ENCODE measurements around the gene PDZRN4. TPM values are rescaled to one million over a fixed set of nuclear protein-coding genes. Genes with fewer than 3 reads are reported as not detected.

Gene PDZRN4
- total RNA-seq, 2 donors from 2014 or later, result 0.35 to 3.5 TPM

- Histone ChIP-seq H3K27ac (no peak overlapping the region), H3K9ac (ENCODE audit: low read depth in 2 of 2, low read length in 2 of 2) (no peak overlapping the region), H3K27me3 (no peaks in the 10 kb centered on the region), H3K4me1 (no peaks in the 10 kb centered on the region), H3K4me3 (no peak overlapping the region), H3K9me3 (no peaks in the 10 kb centered on the region), H3K36me3 (no peaks in the 10 kb centered on the region)
- intact Hi-C loops (cut with DNase I), result no loop called here
- TF ChIP-seq, protein P1, sequence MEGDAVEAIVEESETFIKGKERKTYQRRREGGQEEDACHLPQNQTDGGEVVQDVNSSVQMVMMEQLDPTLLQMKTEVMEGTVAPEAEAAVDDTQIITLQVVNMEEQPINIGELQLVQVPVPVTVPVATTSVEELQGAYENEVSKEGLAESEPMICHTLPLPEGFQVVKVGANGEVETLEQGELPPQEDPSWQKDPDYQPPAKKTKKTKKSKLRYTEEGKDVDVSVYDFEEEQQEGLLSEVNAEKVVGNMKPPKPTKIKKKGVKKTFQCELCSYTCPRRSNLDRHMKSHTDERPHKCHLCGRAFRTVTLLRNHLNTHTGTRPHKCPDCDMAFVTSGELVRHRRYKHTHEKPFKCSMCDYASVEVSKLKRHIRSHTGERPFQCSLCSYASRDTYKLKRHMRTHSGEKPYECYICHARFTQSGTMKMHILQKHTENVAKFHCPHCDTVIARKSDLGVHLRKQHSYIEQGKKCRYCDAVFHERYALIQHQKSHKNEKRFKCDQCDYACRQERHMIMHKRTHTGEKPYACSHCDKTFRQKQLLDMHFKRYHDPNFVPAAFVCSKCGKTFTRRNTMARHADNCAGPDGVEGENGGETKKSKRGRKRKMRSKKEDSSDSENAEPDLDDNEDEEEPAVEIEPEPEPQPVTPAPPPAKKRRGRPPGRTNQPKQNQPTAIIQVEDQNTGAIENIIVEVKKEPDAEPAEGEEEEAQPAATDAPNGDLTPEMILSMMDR (IDR thresholded peaks at IDR 0.05), result no peak
- DNase-seq, result no peak
These were observed 137.2 kb downstream of the PDZRN4 start for GRCh38 chr12:41325336-41325735.

- H3K36me3 ChIP-seq, result no peaks in the 10 kb centered on the region
- no peak overlapping the region for H3K9ac ChIP-seq (ENCODE audit: low read depth in 2 of 2, low read length in 2 of 2)
- no peak overlapping the region for H3K27ac ChIP-seq
- no peaks in the 10 kb centered on the region for H3K4me1 ChIP-seq
- TF ChIP-seq, protein P1 (IDR thresholded peaks at IDR 0.05), result no peak
- DNase-seq, result no peak
- H3K4me3 ChIP-seq, result no peak overlapping the region
- intact Hi-C loops (cut with DNase I), result no loop called here
- no peaks in the 10 kb centered on the region for H3K27me3 ChIP-seq
- no peaks in the 10 kb centered on the region for H3K9me3 ChIP-seq
These were observed 139.2 kb downstream of the PDZRN4 start for GRCh38 chr12:41327096-41327895.

GRCh38 chr12:41333974-41334373, 145.9 kb downstream of the PDZRN4 start:
- DNase-seq, result no peak
- Histone ChIP-seq H3K27ac (no peak overlapping the region), H3K36me3 (no peaks in the 10 kb centered on the region), H3K9ac (ENCODE audit: low read depth in 2 of 2, low read length in 2 of 2) (no peak overlapping the region), H3K9me3 (no peaks in the 10 kb centered on the region), H3K4me1 (no peaks in the 10 kb centered on the region), H3K27me3 (no peaks in the 10 kb centered on the region), H3K4me3 (no peak overlapping the region)
- TF ChIP-seq, protein P1 (IDR thresholded peaks at IDR 0.05), result no peak
- intact Hi-C loops (cut with DNase I), result no loop called here

- no peak overlapping the region for H3K27ac ChIP-seq
- intact Hi-C loops (cut with DNase I), result no loop called here
- no peak for DNase-seq
- TF ChIP-seq, protein P1 (IDR thresholded peaks at IDR 0.05), result no peak
- no peaks in the 10 kb centered on the region for H3K27me3 ChIP-seq
- no peaks in the 10 kb centered on the region for H3K4me1 ChIP-seq
- no peak overlapping the region for H3K4me3 ChIP-seq
- H3K36me3 ChIP-seq, result no peaks in the 10 kb centered on the region
- no peaks in the 10 kb centered on the region for H3K9me3 ChIP-seq
- no peak overlapping the region for H3K9ac ChIP-seq (ENCODE audit: low read depth in 2 of 2, low read length in 2 of 2)
These were observed 146.3 kb downstream of the PDZRN4 start for GRCh38 chr12:41334390-41334789.

DNA sequence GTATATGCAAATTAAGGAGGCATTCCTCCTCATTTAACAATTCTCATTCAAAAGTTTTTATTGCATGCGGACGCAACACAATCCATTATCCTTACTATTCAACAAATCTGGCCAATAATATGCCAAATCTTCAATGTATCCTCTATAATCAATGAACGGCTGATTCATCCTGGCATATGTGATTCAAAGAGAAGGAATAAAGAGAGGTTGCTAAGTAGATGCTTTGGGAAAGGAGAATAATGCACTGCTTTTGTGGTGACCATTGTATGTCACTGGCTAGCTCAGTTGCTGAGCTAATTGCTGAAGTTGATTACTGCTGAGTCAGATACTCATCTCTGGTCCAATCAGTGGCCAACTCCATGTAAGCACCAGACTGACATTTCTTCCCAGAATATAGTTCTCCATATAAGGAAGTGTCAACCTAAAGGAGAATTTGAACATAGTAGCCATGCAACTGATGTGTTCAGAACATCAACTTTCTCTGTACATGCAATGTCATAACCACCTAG, 148.0 kb downstream of the PDZRN4 start:
- Histone ChIP-seq H3K9me3 (no peaks in the 10 kb centered on the region), H3K4me1 (no peaks in the 10 kb centered on the region), H3K36me3 (no peaks in the 10 kb centered on the region), H3K27me3 (no peaks in the 10 kb centered on the region), H3K9ac (ENCODE audit: low read depth in 2 of 2, low read length in 2 of 2) (no peak overlapping the region), H3K27ac (no peak overlapping the region), H3K4me3 (no peak overlapping the region)
- DNase-seq, result no peak
- intact Hi-C loops (cut with DNase I), result no loop called here
- TF ChIP-seq, protein P1 (IDR thresholded peaks at IDR 0.05), result no peak
